ENCODE measurements around the gene BCL2L13. TPM values are rescaled to one million over a fixed set of nuclear protein-coding genes. Genes with fewer than 3 reads are reported as not detected.
"Not testable (repeated sequence)": the region's sequence is repeated elsewhere in the genome, so short reads cannot be mapped to it uniquely, and the experiment has no call there.

Gene BCL2L13
- polyA plus RNA-seq, 3 donors: 46.6 to 49.5 (median 47.4) TPM

GRCh38 chr22:17628406-17629172, 10.0 kb upstream of the BCL2L13 start, which contains the start of gene ATP6V1E1:
TSS of gene ATP6V1E1 (minus strand) at chr22:17628749. CDS start at chr22:17628635, 114 bp downstream.
- DNase-seq (ENCODE audit: extremely low read depth in 1 of 11, low read depth in 9 of 11, low spot score in 4 of 11): peak; percentile 88 to 96 (median 94)

DNA sequence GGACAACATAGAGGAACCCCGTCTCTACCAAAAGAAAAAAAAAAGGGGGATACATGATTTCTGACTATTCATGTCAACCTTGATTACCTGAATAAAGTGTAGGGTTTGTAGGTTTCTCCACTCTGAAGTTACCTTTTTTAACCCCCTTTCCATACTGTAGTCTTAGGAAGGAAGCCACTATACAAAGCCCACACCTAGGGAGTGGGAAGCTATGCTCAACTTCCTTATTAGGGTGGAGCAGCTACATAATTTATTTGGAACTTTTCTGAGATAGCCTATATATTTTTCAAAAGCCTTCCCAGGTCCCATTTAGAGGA, 9.4 kb upstream of the BCL2L13 start:
- no peak for DNase-seq (ENCODE audit: extremely low read depth in 1 of 11, low read depth in 9 of 11, low spot score in 4 of 11)

DNA sequence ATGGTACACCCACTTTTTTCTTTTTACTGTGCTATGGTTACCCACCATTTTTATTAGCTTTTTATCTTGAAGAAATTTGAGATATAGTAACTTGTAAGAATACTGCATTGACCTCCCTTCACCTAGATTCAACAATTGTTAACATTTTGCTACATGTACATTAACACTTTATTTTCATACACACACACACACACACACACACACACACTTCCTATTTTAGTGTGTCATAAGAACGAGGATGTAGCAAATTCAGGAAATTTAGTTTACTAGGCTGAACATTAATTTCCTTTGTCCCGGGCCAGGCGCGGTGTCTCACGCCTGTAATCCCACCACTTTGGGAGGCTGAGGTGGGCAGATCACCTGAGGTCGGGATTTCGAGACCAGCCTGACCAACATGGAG, 8.9 kb upstream of the BCL2L13 start:
- DNase-seq (ENCODE audit: extremely low read depth in 1 of 11, low read depth in 9 of 11, low spot score in 4 of 11): no peak

DNA sequence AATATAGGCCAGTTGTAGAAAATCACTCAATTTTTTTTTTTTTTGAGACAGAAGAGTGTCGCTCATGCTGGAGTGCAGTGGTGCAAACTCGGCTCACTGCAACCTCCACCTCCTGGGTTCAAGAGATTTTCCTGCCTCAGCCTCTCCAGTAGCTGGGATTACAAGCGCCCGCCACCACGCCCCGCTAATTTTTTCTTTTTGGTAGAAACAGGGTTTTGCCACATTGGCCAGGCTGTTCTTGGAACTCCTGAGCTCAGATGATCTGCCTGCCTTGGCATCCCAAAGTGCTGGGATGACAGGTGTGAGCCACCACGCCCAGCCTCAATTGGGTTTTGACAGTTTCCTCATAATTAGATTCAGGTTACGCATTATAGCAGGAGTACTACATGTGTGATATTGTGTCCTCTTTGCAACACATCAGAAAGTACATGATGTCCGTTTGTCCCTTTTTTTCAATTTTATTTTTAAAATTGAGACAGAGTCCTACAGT, 7.4 kb upstream of the BCL2L13 start:
- no peak for DNase-seq (ENCODE audit: extremely low read depth in 1 of 11, low read depth in 9 of 11, low spot score in 4 of 11)

GRCh38 chr22:17633217-17633997, 5.2 kb upstream of the BCL2L13 start:
- DNase-seq (ENCODE audit: extremely low read depth in 1 of 11, low read depth in 9 of 11, low spot score in 4 of 11): no peak

GRCh38 chr22:17633998-17634323, 4.6 kb upstream of the BCL2L13 start:
- DNase-seq (ENCODE audit: extremely low read depth in 1 of 11, low read depth in 9 of 11, low spot score in 4 of 11): no peak

GRCh38 chr22:17634696-17635095, 3.9 kb upstream of the BCL2L13 start:
- no peak for DNase-seq (ENCODE audit: extremely low read depth in 1 of 11, low read depth in 9 of 11, low spot score in 4 of 11)

DNA sequence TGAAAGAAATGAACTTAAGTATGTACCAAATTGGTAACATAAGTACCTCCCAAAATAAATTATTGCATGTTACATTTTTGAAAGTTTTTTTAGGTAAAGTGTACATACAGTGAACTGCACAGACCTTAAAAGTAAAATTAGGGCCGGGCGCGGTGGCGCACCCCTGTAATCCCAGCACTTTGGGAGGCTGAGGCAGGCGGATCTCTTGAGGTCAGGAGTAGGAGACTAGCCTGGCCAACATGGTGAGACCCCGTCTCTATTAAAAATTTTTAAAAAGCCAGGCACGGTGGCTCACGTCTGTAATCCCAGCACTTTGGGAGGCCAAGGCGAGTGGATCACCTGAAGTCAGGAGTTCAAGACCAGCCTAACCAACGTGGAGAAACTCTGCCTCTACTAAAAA, 1.7 kb upstream of the BCL2L13 start:
- not testable (repeated sequence) for DNase-seq (ENCODE audit: extremely low read depth in 1 of 11, low read depth in 9 of 11, low spot score in 4 of 11)

- DNase-seq (ENCODE audit: extremely low read depth in 1 of 11, low read depth in 9 of 11, low spot score in 4 of 11): no peak
Observed at GRCh38 chr22:17637490-17638181, 921 bp upstream of the BCL2L13 start.

DNA sequence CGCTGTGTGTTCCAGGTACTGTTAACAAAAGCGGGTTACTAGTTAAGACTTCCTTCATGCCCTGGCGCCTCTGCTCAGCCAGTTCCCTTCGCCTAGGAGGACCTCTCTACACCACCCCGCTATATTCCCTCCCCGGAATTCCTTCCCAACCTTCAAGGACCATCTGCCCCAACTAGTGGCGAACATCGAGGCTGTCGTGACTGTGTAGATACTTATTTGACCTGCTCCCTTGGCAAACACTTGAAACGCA, 450 bp upstream of the BCL2L13 start:
- no peak for DNase-seq (ENCODE audit: extremely low read depth in 1 of 11, low read depth in 9 of 11, low spot score in 4 of 11)

GRCh38 chr22:17639247-17639741, 737 bp downstream of the BCL2L13 start:
- DNase-seq (ENCODE audit: extremely low read depth in 1 of 11, low read depth in 9 of 11, low spot score in 4 of 11): peak in 4 of 11 donors; percentile 25 to 47 (median 40)

DNA sequence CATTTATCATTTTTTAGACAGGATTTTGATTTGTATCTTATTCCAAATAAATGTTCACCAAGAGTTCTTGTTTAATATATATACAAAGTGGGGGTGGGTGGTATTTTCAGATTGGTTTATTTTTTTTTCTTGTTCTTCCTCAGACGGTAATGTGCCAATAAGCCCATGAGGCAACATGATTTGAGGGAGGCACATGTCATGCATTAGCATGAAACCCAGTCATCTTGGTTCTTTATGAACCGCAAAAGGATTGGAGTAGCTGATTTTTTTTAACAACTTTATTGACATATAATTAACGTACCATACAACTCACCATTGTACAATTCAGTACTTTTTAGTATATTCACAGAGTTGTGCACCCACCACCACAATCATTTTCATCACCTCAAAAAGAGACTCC, 2.7 kb downstream of the BCL2L13 start:
- no peak for DNase-seq (ENCODE audit: extremely low read depth in 1 of 11, low read depth in 9 of 11, low spot score in 4 of 11)

DNA sequence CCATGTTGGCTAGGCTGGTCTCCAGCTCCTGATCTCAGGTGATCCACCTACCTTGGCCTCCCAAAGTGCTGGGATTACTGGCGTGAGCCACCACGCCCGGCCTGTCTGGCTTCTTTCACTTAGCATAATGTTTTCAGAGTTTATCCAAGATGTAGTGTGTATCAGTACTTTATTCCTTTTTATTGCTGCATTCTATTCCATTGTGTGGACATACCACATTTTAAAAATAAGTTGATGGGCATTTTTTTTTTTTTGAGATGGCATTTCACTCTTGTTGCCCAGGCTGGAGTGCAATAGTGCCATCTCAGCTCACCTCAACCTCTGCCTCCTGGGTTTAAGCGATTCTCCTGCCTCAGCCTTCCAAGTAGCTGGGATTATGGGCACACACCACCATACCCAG, 3.8 kb downstream of the BCL2L13 start:
- DNase-seq (ENCODE audit: extremely low read depth in 1 of 11, low read depth in 9 of 11, low spot score in 4 of 11): not testable (repeated sequence)

DNA sequence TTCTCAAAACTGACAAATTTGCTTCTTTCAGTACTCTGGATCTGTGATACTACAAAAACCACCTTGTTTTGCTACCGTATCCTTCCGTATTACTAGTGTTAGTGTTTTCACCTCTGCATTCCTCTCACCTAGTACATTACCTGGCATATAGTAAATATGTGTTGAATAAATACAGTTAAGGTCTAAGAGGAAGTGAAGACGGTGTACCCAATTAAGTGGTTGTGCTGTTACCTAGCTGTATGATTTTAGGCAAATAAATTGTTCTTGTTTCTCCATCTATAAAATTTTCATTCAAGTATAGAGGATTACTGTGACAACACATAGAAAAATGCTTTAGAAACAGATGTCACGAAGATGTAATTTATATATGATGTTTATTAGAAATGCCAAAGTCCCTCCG, 8.9 kb downstream of the BCL2L13 start:
- no peak for DNase-seq (ENCODE audit: extremely low read depth in 1 of 11, low read depth in 9 of 11, low spot score in 4 of 11)

DNA sequence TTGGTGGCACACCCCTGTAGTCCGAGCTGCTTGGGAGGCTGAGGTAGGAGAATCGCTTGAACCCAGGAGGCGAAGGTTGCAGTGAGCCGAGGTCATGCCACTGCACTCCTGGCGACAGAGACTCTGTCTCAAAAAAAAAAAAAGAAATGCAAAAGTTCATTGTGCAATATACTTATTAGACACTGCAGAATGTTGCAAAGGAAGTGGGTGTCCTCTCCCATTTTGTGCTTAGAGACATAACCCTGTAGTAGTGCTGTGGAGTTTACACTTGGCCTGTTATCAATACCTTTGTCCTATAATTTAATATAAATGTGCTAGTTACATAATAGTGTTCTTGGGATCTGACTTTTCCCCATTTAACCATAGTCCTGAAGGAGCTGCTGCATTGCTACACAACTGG, 9.4 kb downstream of the BCL2L13 start:
- DNase-seq (ENCODE audit: extremely low read depth in 1 of 11, low read depth in 9 of 11, low spot score in 4 of 11): no peak

DNA sequence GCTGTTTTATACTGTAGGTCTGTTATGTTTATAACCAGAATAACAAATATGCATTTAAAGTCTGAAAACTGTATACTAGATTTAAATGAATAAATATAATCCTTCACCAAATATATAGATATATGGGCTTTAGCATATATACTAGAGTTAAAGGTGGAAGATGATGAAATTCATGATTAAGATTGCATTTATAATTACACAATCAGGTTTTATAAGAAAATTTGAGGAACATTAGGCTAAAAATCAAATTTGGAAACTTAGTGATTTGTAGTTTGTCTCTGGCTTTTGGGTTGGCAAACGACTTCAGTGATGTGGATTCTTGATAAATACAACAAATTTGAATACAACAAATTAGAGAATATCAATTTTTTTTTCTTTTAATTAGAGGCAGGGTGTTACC, 10.0 kb downstream of the BCL2L13 start:
- DNase-seq (ENCODE audit: extremely low read depth in 1 of 11, low read depth in 9 of 11, low spot score in 4 of 11): no peak

DNA sequence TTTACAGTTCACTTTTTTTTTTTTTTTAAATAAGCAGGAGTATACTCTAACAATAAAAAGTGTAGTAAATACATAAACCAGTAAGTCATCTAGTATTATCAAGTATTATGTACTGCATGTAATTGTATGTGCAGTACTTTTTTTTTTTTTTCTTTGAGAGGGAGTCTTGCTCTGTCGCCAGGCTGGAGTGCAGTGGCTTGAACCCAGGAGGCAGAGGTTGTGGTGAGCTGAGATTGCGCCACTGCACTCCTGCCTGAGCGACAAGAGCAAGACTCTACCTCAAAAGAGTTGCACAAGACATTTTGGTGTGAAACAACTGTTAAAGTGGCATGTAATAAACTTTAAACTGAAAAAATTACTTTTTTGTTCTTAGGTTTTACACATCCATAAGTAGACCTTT, 16.7 kb downstream of the BCL2L13 start:
- DNase-seq (ENCODE audit: extremely low read depth in 1 of 11, low read depth in 9 of 11, low spot score in 4 of 11): no peak

DNA sequence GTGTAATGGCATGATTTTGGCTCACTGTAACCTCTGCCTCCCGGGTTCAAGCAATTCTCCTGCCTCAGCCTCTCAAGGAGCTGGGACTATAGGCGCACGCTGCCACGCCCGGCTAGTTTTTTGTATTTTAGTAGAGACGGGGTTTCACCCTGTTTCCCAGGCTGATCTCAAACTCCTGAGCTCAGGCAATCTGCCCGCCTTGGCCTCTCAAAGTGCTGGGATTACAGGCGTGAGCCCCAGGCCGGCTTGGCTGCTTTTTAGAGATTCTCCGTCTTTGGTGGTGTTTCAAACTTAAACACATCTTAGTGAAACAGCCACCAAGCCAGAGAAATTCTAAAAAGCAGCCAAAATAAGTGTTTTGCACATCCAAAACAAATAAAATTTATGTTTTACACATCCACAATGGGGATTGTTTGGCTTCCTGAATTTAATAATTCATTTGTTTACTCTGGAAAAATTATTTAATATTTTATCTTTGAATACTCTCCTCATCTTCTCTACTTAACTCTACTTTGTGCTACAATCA, 18.4 kb downstream of the BCL2L13 start:
- no peak for DNase-seq (ENCODE audit: extremely low read depth in 1 of 11, low read depth in 9 of 11, low spot score in 4 of 11)

- DNase-seq (ENCODE audit: extremely low read depth in 1 of 11, low read depth in 9 of 11, low spot score in 4 of 11): no peak
Observed at GRCh38 chr22:17664414-17665055, 26.0 kb downstream of the BCL2L13 start.
